ENCODE measurements around the gene EML4.

DNA sequence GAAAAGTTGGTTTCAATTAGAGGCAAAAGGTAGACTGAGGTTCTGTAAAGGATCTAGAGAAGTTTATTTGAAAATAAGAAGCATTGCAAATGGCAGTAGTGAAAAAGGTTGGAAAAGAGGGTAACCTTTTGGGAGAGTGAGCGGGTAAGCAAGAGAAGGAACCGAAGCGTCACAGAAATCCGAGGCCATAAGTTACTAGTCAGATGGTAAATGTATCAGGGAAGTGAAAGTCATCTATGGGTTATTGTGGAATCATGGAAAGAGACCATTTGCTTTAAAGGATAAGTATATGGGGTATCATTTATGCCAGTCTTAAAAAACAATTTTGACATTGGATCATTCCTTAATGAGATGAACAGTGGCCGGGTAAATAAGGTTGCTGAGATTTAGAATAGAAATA lies 30.5 kb downstream of the EML4 start:
- TF ChIP-seq SREBF1 (IDR thresholded peaks at IDR 0.05; ENCODE audit: borderline replicate concordance, low read depth, low read length) (no peak), ZNF76 (CRISPR knock-in tag; IDR thresholded peaks at IDR 0.05; ENCODE audit: borderline replicate concordance) (no peak), E2F6 (IDR thresholded peaks at IDR 0.05; ENCODE audit: borderline replicate concordance in 1 of 2, extremely low read depth in 1 of 2, insufficient read depth in 1 of 2, insufficient read length in 1 of 2, low read depth in 1 of 2, low read length in 1 of 2, poor library complexity in 1 of 2, severe bottlenecking in 1 of 2) (no peak), GATAD2B (IDR thresholded peaks at IDR 0.05; ENCODE audit: borderline replicate concordance) (no peak), FOXK1 (CRISPR knock-in tag; IDR thresholded peaks at IDR 0.05; ENCODE audit: borderline replicate concordance) (no peak), SMAD2 (IDR thresholded peaks at IDR 0.05; ENCODE audit: low read depth, low read length) (no peak), ZBTB8A (IDR thresholded peaks at IDR 0.05; ENCODE audit: partially characterized antibody) (no peak), HMG20A (CRISPR knock-in tag; conservative IDR thresholded peaks at IDR 0.05) (no peak)
- TF ChIP-seq, protein P1, sequence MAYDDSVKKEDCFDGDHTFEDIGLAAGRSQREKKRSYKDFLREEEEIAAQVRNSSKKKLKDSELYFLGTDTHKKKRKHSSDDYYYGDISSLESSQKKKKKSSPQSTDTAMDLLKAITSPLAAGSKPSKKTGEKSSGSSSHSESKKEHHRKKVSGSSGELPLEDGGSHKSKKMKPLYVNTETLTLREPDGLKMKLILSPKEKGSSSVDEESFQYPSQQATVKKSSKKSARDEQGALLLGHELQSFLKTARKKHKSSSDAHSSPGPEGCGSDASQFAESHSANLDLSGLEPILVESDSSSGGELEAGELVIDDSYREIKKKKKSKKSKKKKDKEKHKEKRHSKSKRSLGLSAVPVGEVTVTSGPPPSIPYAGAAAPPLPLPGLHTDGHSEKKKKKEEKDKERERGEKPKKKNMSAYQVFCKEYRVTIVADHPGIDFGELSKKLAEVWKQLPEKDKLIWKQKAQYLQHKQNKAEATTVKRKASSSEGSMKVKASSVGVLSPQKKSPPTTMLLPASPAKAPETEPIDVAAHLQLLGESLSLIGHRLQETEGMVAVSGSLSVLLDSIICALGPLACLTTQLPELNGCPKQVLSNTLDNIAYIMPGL (CRISPR knock-in tag; IDR thresholded peaks at IDR 0.05) = no peak
- TF ChIP-seq, protein P2, sequence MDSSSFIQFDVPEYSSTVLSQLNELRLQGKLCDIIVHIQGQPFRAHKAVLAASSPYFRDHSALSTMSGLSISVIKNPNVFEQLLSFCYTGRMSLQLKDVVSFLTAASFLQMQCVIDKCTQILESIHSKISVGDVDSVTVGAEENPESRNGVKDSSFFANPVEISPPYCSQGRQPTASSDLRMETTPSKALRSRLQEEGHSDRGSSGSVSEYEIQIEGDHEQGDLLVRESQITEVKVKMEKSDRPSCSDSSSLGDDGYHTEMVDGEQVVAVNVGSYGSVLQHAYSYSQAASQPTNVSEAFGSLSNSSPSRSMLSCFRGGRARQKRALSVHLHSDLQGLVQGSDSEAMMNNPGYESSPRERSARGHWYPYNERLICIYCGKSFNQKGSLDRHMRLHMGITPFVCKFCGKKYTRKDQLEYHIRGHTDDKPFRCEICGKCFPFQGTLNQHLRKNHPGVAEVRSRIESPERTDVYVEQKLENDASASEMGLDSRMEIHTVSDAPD (CRISPR knock-in tag; IDR thresholded peaks at IDR 0.05) = no peak
- TF ChIP-seq, protein P3, sequence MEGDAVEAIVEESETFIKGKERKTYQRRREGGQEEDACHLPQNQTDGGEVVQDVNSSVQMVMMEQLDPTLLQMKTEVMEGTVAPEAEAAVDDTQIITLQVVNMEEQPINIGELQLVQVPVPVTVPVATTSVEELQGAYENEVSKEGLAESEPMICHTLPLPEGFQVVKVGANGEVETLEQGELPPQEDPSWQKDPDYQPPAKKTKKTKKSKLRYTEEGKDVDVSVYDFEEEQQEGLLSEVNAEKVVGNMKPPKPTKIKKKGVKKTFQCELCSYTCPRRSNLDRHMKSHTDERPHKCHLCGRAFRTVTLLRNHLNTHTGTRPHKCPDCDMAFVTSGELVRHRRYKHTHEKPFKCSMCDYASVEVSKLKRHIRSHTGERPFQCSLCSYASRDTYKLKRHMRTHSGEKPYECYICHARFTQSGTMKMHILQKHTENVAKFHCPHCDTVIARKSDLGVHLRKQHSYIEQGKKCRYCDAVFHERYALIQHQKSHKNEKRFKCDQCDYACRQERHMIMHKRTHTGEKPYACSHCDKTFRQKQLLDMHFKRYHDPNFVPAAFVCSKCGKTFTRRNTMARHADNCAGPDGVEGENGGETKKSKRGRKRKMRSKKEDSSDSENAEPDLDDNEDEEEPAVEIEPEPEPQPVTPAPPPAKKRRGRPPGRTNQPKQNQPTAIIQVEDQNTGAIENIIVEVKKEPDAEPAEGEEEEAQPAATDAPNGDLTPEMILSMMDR (IDR thresholded peaks at IDR 0.05 in 2 of 3, conservative IDR thresholded peaks at IDR 0.05 in 1 of 3; ENCODE audit: insufficient read depth in 2 of 3, low read depth in 1 of 3, low read length in 3 of 3) = no peak
